ENCODE data around the gene CFAP251. TPM values are rescaled to one million over a fixed set of nuclear protein-coding genes. Genes with fewer than 3 reads are reported as not detected.
A peak's percentile ranks its signal among the peaks of the same experiment; 100 is the strongest.
"Not testable (repeated sequence)": the region's sequence is repeated elsewhere in the genome, so short reads cannot be mapped to it uniquely, and the experiment has no call there.

The CFAP251 gene
- total RNA-seq, 2 experiments from 2014 or later, result 4.1 to 4.7 TPM

DNA sequence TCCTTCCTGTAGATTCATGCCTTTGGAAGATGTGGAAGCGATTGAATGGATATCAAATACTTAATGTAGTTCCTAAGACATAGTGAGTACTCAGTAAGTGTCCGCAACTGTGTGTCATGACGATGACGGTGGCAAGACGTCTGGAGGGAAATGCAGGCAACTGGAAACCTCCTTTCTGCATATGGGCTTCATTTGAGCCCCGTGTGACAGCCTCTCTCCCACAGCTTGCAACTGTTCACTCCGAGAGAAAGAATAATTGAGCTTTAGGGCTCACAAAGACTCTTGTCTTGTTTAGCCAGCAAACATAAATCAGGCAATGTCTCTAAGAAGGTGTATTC lies 6.9 kb downstream of the CFAP251 start:
- Histone ChIP-seq H3K79me2 (ENCODE audit: insufficient read depth, low read depth, low read length) (no peaks in the 10 kb centered on the region), H3K4me2 (ENCODE audit: low read length) (no peak overlapping the region)
- POLR2A ChIA-PET, result interaction anchor here (1.1 kb wide), 1 partner anchor 59 kb away, joined by 3 read pairs; no protein-coding TSS in a partner anchor

GRCh38 chr12:121926874-121927706 lies 8.7 kb downstream of the CFAP251 start:
- CTCF ChIA-PET (ENCODE audit: unreplicated experiment), result interaction anchor here (0.9 kb wide), 1 partner anchor 99 kb away, joined by 4 read pairs; no protein-coding TSS in a partner anchor
- peaks cover 4% of the 10 kb centered on the region; the same call in 1 of the 2 replicates for H3K36me3 ChIP-seq (ENCODE audit: insufficient read depth, low read length)
- TF ChIP-seq CTCF (conservative IDR thresholded peaks at IDR 0.05; ENCODE audit: low read length) (no peak), EZH2phosphoT487 (IDR thresholded peaks at IDR 0.05; ENCODE audit: borderline replicate concordance, low read depth, low read length) (no peak)
- H3K4me1 ChIP-seq (ENCODE audit: insufficient read depth, low read length, poor library complexity, severe bottlenecking), result peaks cover 25% of the 10 kb centered on the region
- peak overlapping the region; percentile 72 for H2AFZ ChIP-seq (ENCODE audit: low read length)
- peak overlapping the region; percentile 66 for H3K4me2 ChIP-seq (ENCODE audit: low read length)
- no peaks in the 10 kb centered on the region for H3K9me3 ChIP-seq (ENCODE audit: low read length)
- BruUV-seq (replicated peaks), result no TSS peak
- intact Hi-C loops (cut with micrococcal nuclease; ENCODE audit: unreplicated experiment), result no loop called here
- no peaks in the 10 kb centered on the region for H4K20me1 ChIP-seq (ENCODE audit: insufficient read depth, low read length)
- peak overlapping the region; percentile 59 for H3K27ac ChIP-seq (ENCODE audit: low read depth, low read length, poor library complexity, severe bottlenecking)
- no peaks in the 10 kb centered on the region for H3K79me2 ChIP-seq (ENCODE audit: insufficient read depth, low read depth, low read length)
- peak; percentile 72 for DNase-seq (ENCODE audit: low spot score)
- no peaks in the 10 kb centered on the region for H3K9me2 ChIP-seq (ENCODE audit: insufficient read depth, low read length)
- H3K4me3 ChIP-seq (ENCODE audit: low read depth, low read length, poor library complexity, severe bottlenecking), result peak overlapping the region; percentile 34
- POLR2A ChIA-PET, result interaction anchor here (0.7 to 1.7 kb wide), 3 partner anchors 8 to 77 kb away, joined by 3 to 5 read pairs (median 5); no protein-coding TSS in a partner anchor

More for the DNA sequence above, 6.9 kb downstream of the CFAP251 start:
- no TSS peak for BruUV-seq (replicated peaks)
- H3K27ac ChIP-seq (ENCODE audit: low read depth, low read length, poor library complexity, severe bottlenecking), result no peak overlapping the region
- H3K4me1 ChIP-seq (ENCODE audit: insufficient read depth, low read length, poor library complexity, severe bottlenecking), result peaks cover 19% of the 10 kb centered on the region
- no peaks in the 10 kb centered on the region for H3K36me3 ChIP-seq (ENCODE audit: insufficient read depth, low read length)
- no peaks in the 10 kb centered on the region for H3K9me3 ChIP-seq (ENCODE audit: low read length)
- no peak overlapping the region for H2AFZ ChIP-seq (ENCODE audit: low read length)
- DNase-seq (ENCODE audit: low spot score), result no peak
- no peak overlapping the region for H3K4me3 ChIP-seq (ENCODE audit: low read depth, low read length, poor library complexity, severe bottlenecking)
- no peaks in the 10 kb centered on the region for H3K9me2 ChIP-seq (ENCODE audit: insufficient read depth, low read length)
- TF ChIP-seq CTCF (conservative IDR thresholded peaks at IDR 0.05; ENCODE audit: low read length) (no peak), EZH2phosphoT487 (IDR thresholded peaks at IDR 0.05; ENCODE audit: borderline replicate concordance, low read depth, low read length) (no peak)
- CTCF ChIA-PET (ENCODE audit: unreplicated experiment), result no interaction called here
- no peaks in the 10 kb centered on the region for H4K20me1 ChIP-seq (ENCODE audit: insufficient read depth, low read length)
- intact Hi-C loops (cut with micrococcal nuclease; ENCODE audit: unreplicated experiment), result no loop called here

- Histone ChIP-seq H3K4me3 (ENCODE audit: low read depth, low read length, poor library complexity, severe bottlenecking) (peak overlapping the region; percentile 34), H3K4me2 (ENCODE audit: low read length) (peak overlapping the region; percentile 66), H3K9me2 (ENCODE audit: insufficient read depth, low read length) (no peaks in the 10 kb centered on the region), H3K4me1 (ENCODE audit: insufficient read depth, low read length, poor library complexity, severe bottlenecking) (peaks cover 25% of the 10 kb centered on the region), H3K9me3 (ENCODE audit: low read length) (no peaks in the 10 kb centered on the region), H4K20me1 (ENCODE audit: insufficient read depth, low read length) (no peaks in the 10 kb centered on the region), H3K27ac (ENCODE audit: low read depth, low read length, poor library complexity, severe bottlenecking) (peak overlapping the region; percentile 59), H3K79me2 (ENCODE audit: insufficient read depth, low read depth, low read length) (no peaks in the 10 kb centered on the region), H3K36me3 (ENCODE audit: insufficient read depth, low read length) (peaks cover 11% of the 10 kb centered on the region; the same call in 1 of the 2 replicates), H2AFZ (ENCODE audit: low read length) (peak overlapping the region; percentile 72)
- no TSS peak for BruUV-seq (replicated peaks)
- intact Hi-C loops (cut with micrococcal nuclease; ENCODE audit: unreplicated experiment), result no loop called here
- CTCF ChIA-PET (ENCODE audit: unreplicated experiment), result interaction anchor here (0.9 kb wide), 1 partner anchor 99 kb away, joined by 4 read pairs; no protein-coding TSS in a partner anchor
- POLR2A ChIA-PET, result interaction anchor here (0.5 to 1.6 kb wide), 4 partner anchors 8 to 100 kb away, joined by 3 to 7 read pairs (median 3); no protein-coding TSS in a partner anchor
- TF ChIP-seq EZH2phosphoT487 (IDR thresholded peaks at IDR 0.05; ENCODE audit: borderline replicate concordance, low read depth, low read length), result no peak
- TF ChIP-seq CTCF (conservative IDR thresholded peaks at IDR 0.05; ENCODE audit: low read length), result no peak
- no peak for DNase-seq (ENCODE audit: low spot score)
These were observed 9.4 kb downstream of the CFAP251 start for GRCh38 chr12:121927813-121928212.

GRCh38 chr12:121929545-121929944 lies 11.2 kb downstream of the CFAP251 start:
- H3K4me3 ChIP-seq (ENCODE audit: low read depth, low read length, poor library complexity, severe bottlenecking); CTCF ChIA-PET (ENCODE audit: unreplicated experiment); H3K79me2 ChIP-seq (ENCODE audit: insufficient read depth, low read depth, low read length); H2AFZ ChIP-seq (ENCODE audit: low read length); H4K20me1 ChIP-seq (ENCODE audit: insufficient read depth, low read length); H3K27ac ChIP-seq (ENCODE audit: low read depth, low read length, poor library complexity, severe bottlenecking); H3K4me2 ChIP-seq (ENCODE audit: low read length); DNase-seq (ENCODE audit: low spot score); intact Hi-C loops (cut with micrococcal nuclease; ENCODE audit: unreplicated experiment); BruUV-seq (replicated peaks); H3K9me2 ChIP-seq (ENCODE audit: insufficient read depth, low read length); H3K9me3 ChIP-seq (ENCODE audit: low read length): not testable (repeated sequence)
- POLR2A ChIA-PET, result interaction anchor here (0.6 to 1.0 kb wide), 2 partner anchors 9 to 99 kb away, joined by 3 read pairs; no protein-coding TSS in a partner anchor
- Histone ChIP-seq H3K36me3 (ENCODE audit: insufficient read depth, low read length) (peaks cover 17% of the 10 kb centered on the region), H3K4me1 (ENCODE audit: insufficient read depth, low read length, poor library complexity, severe bottlenecking) (peaks cover 25% of the 10 kb centered on the region)
